Measurements from ENCODE around the gene PEX10.

Gene PEX10

GRCh38 chr1:2429780-2430591 lies 17.6 kb upstream of the PEX10 start:
- Histone ChIP-seq H3K36me3 (no peaks in the 10 kb centered on the region), H3K27me3 (peaks cover 26% of the 10 kb centered on the region), H3K4me1 (ENCODE audit: control insufficient read depth in 1 of 2, insufficient read depth in 1 of 2, low read depth in 1 of 2, low read length in 1 of 2) (no peaks in the 10 kb centered on the region), H3K27ac (no peak overlapping the region), H3K9me3 (no peaks in the 10 kb centered on the region), H3K4me3 (ENCODE audit: low read depth in 1 of 2, low read length in 1 of 2) (no peak overlapping the region)
- TF ChIP-seq CTCF (IDR thresholded peaks at IDR 0.05), result no peak

GRCh38 chr1:2428490-2428889 lies 16.1 kb upstream of the PEX10 start:
- TF ChIP-seq CTCF (IDR thresholded peaks at IDR 0.05), result no peak
- Histone ChIP-seq H3K27ac (no peak overlapping the region), H3K9me3 (no peaks in the 10 kb centered on the region), H3K36me3 (no peaks in the 10 kb centered on the region), H3K27me3 (peaks cover 14% of the 10 kb centered on the region), H3K4me3 (ENCODE audit: low read depth in 1 of 2, low read length in 1 of 2) (no peak overlapping the region), H3K4me1 (ENCODE audit: control insufficient read depth in 1 of 2, insufficient read depth in 1 of 2, low read depth in 1 of 2, low read length in 1 of 2) (no peaks in the 10 kb centered on the region)

- TF ChIP-seq CTCF (IDR thresholded peaks at IDR 0.05), result no peak
- Histone ChIP-seq H3K9me3 (no peaks in the 10 kb centered on the region), H3K4me1 (ENCODE audit: control insufficient read depth in 1 of 2, insufficient read depth in 1 of 2, low read depth in 1 of 2, low read length in 1 of 2) (no peaks in the 10 kb centered on the region), H3K27ac (no peak overlapping the region), H3K4me3 (ENCODE audit: low read depth in 1 of 2, low read length in 1 of 2) (no peak overlapping the region), H3K27me3 (peaks cover 13% of the 10 kb centered on the region), H3K36me3 (no peaks in the 10 kb centered on the region)
These were observed 15.6 kb upstream of the PEX10 start for GRCh38 chr1:2427976-2428375.

- no peak overlapping the region for H3K27ac ChIP-seq
- TF ChIP-seq CTCF (IDR thresholded peaks at IDR 0.05), result no peak
These were observed 14.7 kb upstream of the PEX10 start for GRCh38 chr1:2427051-2427450.

GRCh38 chr1:2426540-2426939 lies 14.2 kb upstream of the PEX10 start:
- TF ChIP-seq CTCF (IDR thresholded peaks at IDR 0.05), result no peak
- Histone ChIP-seq H3K36me3 (no peaks in the 10 kb centered on the region), H3K4me3 (ENCODE audit: low read depth in 1 of 2, low read length in 1 of 2) (no peak overlapping the region), H3K9me3 (no peaks in the 10 kb centered on the region), H3K27ac (no peak overlapping the region), H3K27me3 (peaks cover 8% of the 10 kb centered on the region), H3K4me1 (ENCODE audit: control insufficient read depth in 1 of 2, insufficient read depth in 1 of 2, low read depth in 1 of 2, low read length in 1 of 2) (no peaks in the 10 kb centered on the region)

More at GRCh38 chr1:2427051-2427450, 14.7 kb upstream of the PEX10 start:
- peaks cover 8% of the 10 kb centered on the region for H3K27me3 ChIP-seq
- H3K9me3 ChIP-seq, result no peaks in the 10 kb centered on the region
- H3K4me1 ChIP-seq (ENCODE audit: control insufficient read depth in 1 of 2, insufficient read depth in 1 of 2, low read depth in 1 of 2, low read length in 1 of 2), result no peaks in the 10 kb centered on the region
- no peak overlapping the region for H3K4me3 ChIP-seq (ENCODE audit: low read depth in 1 of 2, low read length in 1 of 2)
- no peaks in the 10 kb centered on the region for H3K36me3 ChIP-seq

Data from neutrophil (primary cell).